Measurements from ENCODE around the gene NFKBIB. TPM values are rescaled to one million over a fixed set of nuclear protein-coding genes. Genes with fewer than 3 reads are reported as not detected.

Gene NFKBIB
- total RNA-seq, 1 experiment from 2014 or later = 33.8 TPM

GRCh38 chr19:38949580-38950367 lies 50.0 kb downstream of the NFKBIB start:
- H3K27me3 ChIP-seq (ENCODE audit: insufficient read depth, low read length) = no peaks in the 10 kb centered on the region
- no peaks in the 10 kb centered on the region for H3K79me2 ChIP-seq (ENCODE audit: insufficient read depth, low read length)
- no peak overlapping the region for H4K91ac ChIP-seq (ENCODE audit: insufficient read length, low read depth, low read length)
- Mint-ChIP-seq H3K36me3 (ENCODE audit: insufficient read depth in 1 of 3, low read depth in 3 of 3) (peaks cover 6 to 35% (median 33%) of the 10 kb centered on the region in 3 experiments), H3K9me3 (no peaks in the 10 kb centered on the region; a peak in 1 of 5 replicates), H3K27ac (peak overlapping the region; percentile 47 to 79 (median 79); a peak in 3 of 7 replicates), H3K4me3 (peak overlapping the region; percentile 65 to 82), H3K27me3 (ENCODE audit: low read depth) (peaks cover 9% of the 10 kb centered on the region), H3K4me1 (peaks cover 16% of the 10 kb centered on the region in 2 experiments)
- H3K23me2 ChIP-seq (ENCODE audit: insufficient read length, low read depth, low read length, poor library complexity, severe bottlenecking) = no peaks in the 10 kb centered on the region
- no peaks in the 10 kb centered on the region for H3K79me1 ChIP-seq (ENCODE audit: insufficient read depth, low read depth, low read length, poor library complexity, severe bottlenecking)
- no peak overlapping the region for H4K8ac ChIP-seq (replicated peaks; ENCODE audit: insufficient read length, low read depth, low read length)
- H3K27ac ChIP-seq (ENCODE audit: insufficient read length, low read depth, low read length) = no peak overlapping the region
- no peak overlapping the region for H3T11ph ChIP-seq (ENCODE audit: low read length)
- H2BK5ac ChIP-seq (ENCODE audit: insufficient read length, low read length) = no peak overlapping the region
- H2BK120ac ChIP-seq (ENCODE audit: low read depth, low read length, poor library complexity, severe bottlenecking) = no peak overlapping the region
- no peak overlapping the region for H2AK5ac ChIP-seq (ENCODE audit: insufficient read length, low read length)
- no peak overlapping the region for H4K5ac ChIP-seq (ENCODE audit: insufficient read length, low read depth, low read length)
- H2BK15ac ChIP-seq (ENCODE audit: low read depth, low read length) = no peak overlapping the region
- TF ChIP-seq, protein P1, sequence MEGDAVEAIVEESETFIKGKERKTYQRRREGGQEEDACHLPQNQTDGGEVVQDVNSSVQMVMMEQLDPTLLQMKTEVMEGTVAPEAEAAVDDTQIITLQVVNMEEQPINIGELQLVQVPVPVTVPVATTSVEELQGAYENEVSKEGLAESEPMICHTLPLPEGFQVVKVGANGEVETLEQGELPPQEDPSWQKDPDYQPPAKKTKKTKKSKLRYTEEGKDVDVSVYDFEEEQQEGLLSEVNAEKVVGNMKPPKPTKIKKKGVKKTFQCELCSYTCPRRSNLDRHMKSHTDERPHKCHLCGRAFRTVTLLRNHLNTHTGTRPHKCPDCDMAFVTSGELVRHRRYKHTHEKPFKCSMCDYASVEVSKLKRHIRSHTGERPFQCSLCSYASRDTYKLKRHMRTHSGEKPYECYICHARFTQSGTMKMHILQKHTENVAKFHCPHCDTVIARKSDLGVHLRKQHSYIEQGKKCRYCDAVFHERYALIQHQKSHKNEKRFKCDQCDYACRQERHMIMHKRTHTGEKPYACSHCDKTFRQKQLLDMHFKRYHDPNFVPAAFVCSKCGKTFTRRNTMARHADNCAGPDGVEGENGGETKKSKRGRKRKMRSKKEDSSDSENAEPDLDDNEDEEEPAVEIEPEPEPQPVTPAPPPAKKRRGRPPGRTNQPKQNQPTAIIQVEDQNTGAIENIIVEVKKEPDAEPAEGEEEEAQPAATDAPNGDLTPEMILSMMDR (conservative IDR thresholded peaks at IDR 0.05) = no peak
- no peak overlapping the region for H3K56ac ChIP-seq (ENCODE audit: insufficient read length, low read depth, low read length)
- no peak overlapping the region for H2BK20ac ChIP-seq (ENCODE audit: low read depth, low read length, poor library complexity, severe bottlenecking)
- DNase-seq = peak; percentile 99
- H4K20me1 ChIP-seq (ENCODE audit: control insufficient read depth, insufficient read depth, insufficient read length) = no peaks in the 10 kb centered on the region
- H3K23ac ChIP-seq (ENCODE audit: insufficient read length, low read depth, low read length) = no peak overlapping the region
- H3K4ac ChIP-seq (ENCODE audit: low read depth, low read length) = no peak overlapping the region
- no peak overlapping the region for H3K9ac ChIP-seq (ENCODE audit: extremely low read depth, insufficient read length, low read length)
- 0 out of 2 replicates have a peak overlapping the region, but pooled peaks have one; percentile 7 for H3K14ac ChIP-seq (ENCODE audit: insufficient read depth, low read length)
- no peak overlapping the region for H3K18ac ChIP-seq (ENCODE audit: insufficient read length, low read depth, low read length)
- H3K4me2 ChIP-seq (ENCODE audit: insufficient read depth, insufficient read length, low read length) = peak overlapping the region; percentile 33
- H2BK12ac ChIP-seq (ENCODE audit: insufficient read length, low read depth, low read length) = no peak overlapping the region
- H3K4me1 ChIP-seq (ENCODE audit: insufficient read depth, low read length) = no peaks in the 10 kb centered on the region; the same call in 1 of the 2 replicates
- no CpG with 5 or more reads among the region's 72 CpGs for WGBS (ENCODE audit: extremely low coverage, insufficient read length, low lambda C conversion rate)
- H3K9me3 ChIP-seq (ENCODE audit: control insufficient read depth, low read depth, low read length) = no peaks in the 10 kb centered on the region
- no peak overlapping the region for H2AFZ ChIP-seq (ENCODE audit: low read length)
